SK-N-SH (cell line): ENCODE results near the gene FAM20B. TPM values are rescaled to one million over a fixed set of nuclear protein-coding genes. Genes with fewer than 3 reads are reported as not detected.

Experiments used
- CTCF ChIA-PET: fragments of 300-600, 350-600 bp; formaldehyde crosslinking; extraction: SDS; loops from one replicate; lab custom pipeline; 2021; lab: Yijun Ruan, JAX
- POLR2A ChIA-PET: fragments of 350-600 bp; sonication (Branson Sonifier 250); formaldehyde crosslinking; extraction: SDS; loops from one replicate; lab custom pipeline; 2020; ENCODE audit warnings: antibody characterized with exemption, inconsistent platforms; lab: Yijun Ruan, JAX
- DNase-seq: peaks from one replicate; pipeline ENCODE4 v3.0.0; 2012
- H2AFZ ChIP-seq: fragments of 200-600 bp; sonication (generic); 2 replicates; pipeline ENCODE4 v1.8.1; 2016; ENCODE audit warnings: antibody characterized with exemption, mild to moderate bottlenecking, low read depth
- H3F3A ChIP-seq: fragments of 200-600 bp; sonication (generic); replicated peaks from 2 replicates; pipeline ENCODE3; 2016; ENCODE audit warnings: antibody characterized with exemption, mild to moderate bottlenecking; ENCODE audit not compliant: insufficient read depth
- H3K27ac ChIP-seq, 2 experiments: fragments of 200-500 bp in 1 of 2; fragments of 200-600 bp in 1 of 2; sonication (Bioruptor generic) in 1 of 2; sonication (generic), shearing (Covaris generic) in 1 of 2; 2 replicates each; pipeline versions ENCODE4 v1.5.1 to v1.6.1; 2014 to 2016; ENCODE audit warnings: low read depth in 2 of 2, inconsistent platforms in 1 of 2, low read length in 1 of 2, mild to moderate bottlenecking in 1 of 2, mixed read lengths in 1 of 2
- H3K27me3 ChIP-seq: fragments of 200-600 bp; sonication (generic), shearing (Covaris generic); 2 replicates; pipeline ENCODE4 v1.6.1; 2016; ENCODE audit warnings: mixed run types; ENCODE audit not compliant: insufficient read depth
- H3K36me3 ChIP-seq, 2 experiments: fragments of 200-500 bp in 1 of 2; fragments of 200-600 bp in 1 of 2; sonication (Bioruptor generic) in 1 of 2; sonication (generic) in 1 of 2; replicated peaks in 1 of 2; 2 replicates each; pipeline versions ENCODE3 to v1.5.1; 2014 to 2016; ENCODE audit warnings: low read length in 1 of 2, mild to moderate bottlenecking in 1 of 2; ENCODE audit not compliant: insufficient read depth in 2 of 2, control insufficient read depth in 1 of 2
- H3K4me1 ChIP-seq, 2 experiments: fragments of 200-500 bp in 1 of 2; fragments of 200-600 bp in 1 of 2; sonication (Bioruptor generic) in 1 of 2; sonication (generic), shearing (Covaris generic) in 1 of 2; 2 replicates each; pipeline versions ENCODE4 v1.5.1 to v1.6.1; 2014 to 2016; ENCODE audit warnings: low read depth in 1 of 2, low read length in 1 of 2, mixed run types in 1 of 2; ENCODE audit not compliant: insufficient read depth in 2 of 2, control insufficient read depth in 1 of 2
- H3K4me2 ChIP-seq: fragments of 200-600 bp; sonication (generic), shearing (Covaris generic); 2 replicates; pipeline ENCODE4 v1.6.1; 2017; ENCODE audit warnings: mixed run types
- H3K4me3 ChIP-seq, 2 experiments: fragments of 200-500 bp in 1 of 2; fragments of 200-600 bp in 1 of 2; sonication (Bioruptor generic) in 1 of 2; sonication (generic), shearing (Covaris generic) in 1 of 2; 2 replicates each; pipeline versions ENCODE4 v1.5.1 to v1.8.1; 2014 to 2016; ENCODE audit warnings: low read depth in 2 of 2, inconsistent platforms in 1 of 2, low read length in 1 of 2, mild to moderate bottlenecking in 1 of 2, mixed read lengths in 1 of 2, moderate library complexity in 1 of 2
- H3K79me2 ChIP-seq: fragments of 200-600 bp; sonication (generic); 2 replicates; pipeline ENCODE4 v1.8.1; 2017; ENCODE audit warnings: mild to moderate bottlenecking; ENCODE audit not compliant: insufficient read depth
- H3K9ac ChIP-seq: fragments of 200-600 bp; sonication (generic); 2 replicates; pipeline ENCODE4 v1.6.1; 2017; ENCODE audit warnings: mixed run types
- H3K9me2 ChIP-seq: fragments of 200-600 bp; sonication (generic); 2 replicates; pipeline ENCODE4 v1.6.1; 2017; ENCODE audit warnings: mixed run types
- H3K9me3 ChIP-seq: fragments of 200-600 bp; sonication (generic); 2 replicates; pipeline ENCODE4 v1.6.1; 2017; ENCODE audit warnings: mixed run types, mild to moderate bottlenecking, moderate library complexity
- H4K20me1 ChIP-seq: fragments of 200-600 bp; sonication (generic); 2 replicates; pipeline ENCODE4 v1.6.1; 2017; ENCODE audit warnings: mild to moderate bottlenecking, mixed run types; ENCODE audit not compliant: insufficient read depth
- CHD2 ChIP-seq: fragments of 150-350 bp; IDR thresholded peaks from 2 replicates; pipeline ENCODE4 v1.6.1; 2018; ENCODE audit warnings: low read length; ENCODE audit not compliant: partially characterized antibody
- ELF1 ChIP-seq: IDR thresholded peaks from 2 replicates; pipeline ENCODE4 v1.4.0; 2012
- EZH2phosphoT487 ChIP-seq: fragments of 200-600 bp; sonication (generic); IDR thresholded peaks from 2 replicates; pipeline ENCODE4 v1.6.1; 2017; ENCODE audit warnings: low read depth, mixed run types, mild to moderate bottlenecking, antibody characterized with exemption, moderate library complexity, borderline replicate concordance
- FOXJ3 ChIP-seq: sonication (generic); formaldehyde crosslinking; IDR thresholded peaks from 2 replicates; pipeline ENCODE4 v1.5.1; 2020; ENCODE audit warnings: mild to moderate bottlenecking, missing genetic modification reagents
- FOXM1 ChIP-seq: IDR thresholded peaks from 2 replicates; pipeline ENCODE4 v1.4.0; 2012; ENCODE audit warnings: low read depth, mild to moderate bottlenecking
- GABPA ChIP-seq: IDR thresholded peaks from 2 replicates; pipeline ENCODE4 v1.4.0; 2012; ENCODE audit warnings: low read depth, mild to moderate bottlenecking
- GATA2 ChIP-seq: sonication (generic); formaldehyde crosslinking; IDR thresholded peaks from 2 replicates; pipeline ENCODE4 v1.5.0; 2020; ENCODE audit warnings: mild to moderate bottlenecking, missing genetic modification reagents
- IRF3 ChIP-seq: fragments of 150-350 bp; IDR thresholded peaks from 2 replicates; pipeline ENCODE4 v1.6.1; 2016; ENCODE audit warnings: mild to moderate bottlenecking, low read depth, low read length
- JUND ChIP-seq: IDR thresholded peaks from 2 replicates; pipeline ENCODE4 v1.4.0; 2012
- MAX ChIP-seq: IDR thresholded peaks from 2 replicates; pipeline ENCODE4 v1.4.0; 2012; ENCODE audit warnings: low read depth
- MXI1 ChIP-seq: IDR thresholded peaks from 2 replicates; pipeline ENCODE4 v1.6.1; 2012; ENCODE audit warnings: mild to moderate bottlenecking, low read depth, low read length, improper control_type of control experiment
- NFIC ChIP-seq: IDR thresholded peaks from 2 replicates; pipeline ENCODE4 v1.4.0; 2012; ENCODE audit warnings: borderline replicate concordance
- NRF1 ChIP-seq: IDR thresholded peaks from 2 replicates; pipeline ENCODE4 v1.6.1; 2012; ENCODE audit warnings: low read depth, mild to moderate bottlenecking, low read length
- PBX3 ChIP-seq: IDR thresholded peaks from 2 replicates; pipeline ENCODE4; 2012
- POLR2AphosphoS5 ChIP-seq: IDR thresholded peaks from 2 replicates; pipeline ENCODE4 v1.6.1; 2012; ENCODE audit warnings: low read depth, low read length
- REST ChIP-seq: IDR thresholded peaks from 2 replicates; pipeline ENCODE4 v1.6.1; 2012; ENCODE audit warnings: mild to moderate bottlenecking, low read depth, low read length, moderate library complexity
- RXRA ChIP-seq: IDR thresholded peaks from 2 replicates; pipeline ENCODE4 v1.4.0; 2012; ENCODE audit warnings: low read depth, mild to moderate bottlenecking, borderline replicate concordance
- SIN3A ChIP-seq: IDR thresholded peaks from 2 replicates; pipeline ENCODE4 v1.6.1; 2012; ENCODE audit warnings: low read depth, mild to moderate bottlenecking, low read length, moderate library complexity, borderline replicate concordance
- SMC3 ChIP-seq: IDR thresholded peaks from 2 replicates; pipeline ENCODE4 v1.6.1; 2012; ENCODE audit warnings: low read depth, low read length, improper control_type of control experiment
- TAF1 ChIP-seq: IDR thresholded peaks from 2 replicates; pipeline ENCODE4 v1.6.1; 2012; ENCODE audit warnings: low read depth, mild to moderate bottlenecking, low read length, moderate library complexity, borderline replicate concordance
- TCF12 ChIP-seq: IDR thresholded peaks from 2 replicates; pipeline ENCODE4 v1.4.0; 2012
- TEAD4 ChIP-seq: IDR thresholded peaks from 2 replicates; pipeline ENCODE4 v1.4.0; 2012; ENCODE audit warnings: mild to moderate bottlenecking, borderline replicate concordance; ENCODE audit not compliant: insufficient read depth
- USF2 ChIP-seq: fragments of 150-350 bp; IDR thresholded peaks from 2 replicates; pipeline ENCODE4 v1.6.1; 2017; ENCODE audit warnings: antibody characterized with exemption, low read length, low read depth, borderline replicate concordance
- WGBS: methylation state at CpG from one replicate; pipeline ENCODE4 v1.1.6; 2017; ENCODE audit warnings: low lambda C conversion rate; 5-methylcytosine and 5-hydroxymethylcytosine counted together
- polyA plus RNA-seq, 3 experiments: library from polyadenylated mRNA; depleted of rRNA; stranded (reverse); fragments of >200 nt; gene quantifications; 2 replicates each; pipeline ENCODE4 v1.2.3, GENCODE V29; 2012
- TF ChIP-seq, protein P1 (sequence below): IDR thresholded peaks from 2 replicates; pipeline ENCODE4 v1.4.0; 2012; ENCODE audit warnings: low read depth, borderline replicate concordance

FAM20B gene
- polyA plus RNA-seq, 1 of the 3 experiments (the other 2 are of a cell fraction), result 14.9 TPM

GRCh38 chr1:179025975-179026812 is 500 bp downstream of the FAM20B start:
- Histone ChIP-seq H3K4me2 (peak overlapping the region; percentile 96), H3K27ac (peak overlapping the region; percentile 89 to 96), H3K79me2 (peaks cover 50% of the 10 kb centered on the region), H4K20me1 (no peaks in the 10 kb centered on the region; the same call in 1 of the 2 replicates), H3K9ac (peak overlapping the region; percentile 96), H3K4me1 (peaks cover 10 to 23% of the 10 kb centered on the region in 2 experiments; a peak in 3 of 4 replicates), H3K36me3 (no peaks in the 10 kb centered on the region), H3K9me3 (no peaks in the 10 kb centered on the region), H3K9me2 (no peaks in the 10 kb centered on the region), H3K27me3 (no peaks in the 10 kb centered on the region), H3F3A (peaks cover 4% of the 10 kb centered on the region), H2AFZ (peak overlapping the region; percentile 65), H3K4me3 (peak overlapping the region; percentile 65 to 96)
- POLR2A ChIA-PET, result no interaction called here
- peak; percentile 93 for DNase-seq
- CTCF ChIA-PET, result interaction anchor here (1.5 to 2.2 kb wide), 2 partner anchors 12 to 23 kb away, joined by 9 to 11 read pairs; no protein-coding TSS in a partner anchor
- WGBS, result 1% methylated on average over 12 of the region's 110 CpGs
- TF ChIP-seq PBX3, result no peak
- no peak for TF ChIP-seq TEAD4
- 0 out of 2 replicates have a peak, but pooled peaks have one; percentile 26 for TF ChIP-seq FOXJ3 (CRISPR knock-in tag)
- TF ChIP-seq REST, result no peak
- no peak for TF ChIP-seq USF2
- peak; percentile 4 for TF ChIP-seq CHD2
- no peak for TF ChIP-seq RXRA
- no peak for TF ChIP-seq GABPA
- no peak for TF ChIP-seq JUND
- no peak for TF ChIP-seq SIN3A
- TF ChIP-seq NFIC, result no peak
- TF ChIP-seq TAF1, result peak; percentile 40; the same call in 1 of the 2 replicates
- no peak for TF ChIP-seq EZH2phosphoT487
- peak; percentile 71 for TF ChIP-seq ELF1
- TF ChIP-seq NRF1, result no peak
- no peak; the same call in 1 of the 2 replicates for TF ChIP-seq GATA2 (CRISPR knock-in tag)
- peak; percentile 73 for TF ChIP-seq MXI1
- TF ChIP-seq TCF12, result no peak
- TF ChIP-seq IRF3, result no peak
- TF ChIP-seq POLR2AphosphoS5, result no peak; the same call in none of the 2 replicates
- no peak for TF ChIP-seq FOXM1
- TF ChIP-seq, protein P1, sequence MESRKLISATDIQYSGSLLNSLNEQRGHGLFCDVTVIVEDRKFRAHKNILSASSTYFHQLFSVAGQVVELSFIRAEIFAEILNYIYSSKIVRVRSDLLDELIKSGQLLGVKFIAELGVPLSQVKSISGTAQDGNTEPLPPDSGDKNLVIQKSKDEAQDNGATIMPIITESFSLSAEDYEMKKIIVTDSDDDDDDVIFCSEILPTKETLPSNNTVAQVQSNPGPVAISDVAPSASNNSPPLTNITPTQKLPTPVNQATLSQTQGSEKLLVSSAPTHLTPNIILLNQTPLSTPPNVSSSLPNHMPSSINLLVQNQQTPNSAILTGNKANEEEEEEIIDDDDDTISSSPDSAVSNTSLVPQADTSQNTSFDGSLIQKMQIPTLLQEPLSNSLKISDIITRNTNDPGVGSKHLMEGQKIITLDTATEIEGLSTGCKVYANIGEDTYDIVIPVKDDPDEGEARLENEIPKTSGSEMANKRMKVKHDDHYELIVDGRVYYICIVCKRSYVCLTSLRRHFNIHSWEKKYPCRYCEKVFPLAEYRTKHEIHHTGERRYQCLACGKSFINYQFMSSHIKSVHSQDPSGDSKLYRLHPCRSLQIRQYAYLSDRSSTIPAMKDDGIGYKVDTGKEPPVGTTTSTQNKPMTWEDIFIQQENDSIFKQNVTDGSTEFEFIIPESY, result no peak
- TF ChIP-seq MAX, result peak; percentile 87
- TF ChIP-seq SMC3, result no peak
